ENCODE data around the gene CAPN2.

DNA sequence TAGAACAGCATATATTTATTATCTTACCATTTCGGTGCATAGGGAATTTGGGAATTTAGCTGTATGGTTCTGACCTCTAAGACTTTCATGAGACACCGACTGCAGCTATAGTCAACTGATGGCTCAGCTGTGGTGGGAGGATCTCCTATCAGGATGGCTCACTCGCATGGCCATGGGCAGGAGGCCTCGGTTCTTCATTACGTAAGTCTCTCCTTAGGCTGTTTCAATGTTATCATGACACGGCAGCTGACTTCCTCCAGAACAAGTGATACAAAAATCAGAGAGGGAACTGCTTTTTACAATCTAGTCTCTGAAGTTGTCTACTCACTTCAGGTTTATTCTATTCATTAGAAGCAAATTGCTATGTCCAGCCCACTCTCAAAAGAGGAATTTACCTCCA is 33.5 kb upstream of the CAPN2 start:
- no peak for TF ChIP-seq CTCF (IDR thresholded peaks at IDR 0.05)
- no peak for TF ChIP-seq POLR2A (IDR thresholded peaks at IDR 0.05)

Measured in Peyer's patch (tissue), 4 donors.